Measurements from ENCODE around the gene R3HDM2.
"Not testable (repeated sequence)": the region's sequence is repeated elsewhere in the genome, so short reads cannot be mapped to it uniquely, and the experiment has no call there.

The R3HDM2 gene

GRCh38 chr12:57329219-57329618 is 101.6 kb downstream of the R3HDM2 start:
- no peak for DNase-seq (ENCODE audit: low read depth in 2 of 2)

GRCh38 chr12:57325395-57325794 is 105.4 kb downstream of the R3HDM2 start:
- DNase-seq (ENCODE audit: low read depth in 2 of 2): no peak

- no peak for DNase-seq (ENCODE audit: low read depth in 2 of 2)
Observed at GRCh38 chr12:57323416-57323815, 107.4 kb downstream of the R3HDM2 start.

GRCh38 chr12:57320639-57321038 is 110.2 kb downstream of the R3HDM2 start:
- DNase-seq (ENCODE audit: low read depth in 2 of 2): no peak

GRCh38 chr12:57319678-57320469 is 111.0 kb downstream of the R3HDM2 start:
- DNase-seq (ENCODE audit: low read depth in 2 of 2): no peak

GRCh38 chr12:57315681-57316080 is 115.2 kb downstream of the R3HDM2 start:
- DNase-seq (ENCODE audit: low read depth in 2 of 2): no peak

GRCh38 chr12:57312287-57312686 is 118.6 kb downstream of the R3HDM2 start:
- DNase-seq (ENCODE audit: low read depth in 2 of 2): not testable (repeated sequence)

GRCh38 chr12:57309420-57309819 is 121.4 kb downstream of the R3HDM2 start:
- no peak for DNase-seq (ENCODE audit: low read depth in 2 of 2)

- no peak for DNase-seq (ENCODE audit: low read depth in 2 of 2)
Observed at GRCh38 chr12:57300961-57301584, 129.8 kb downstream of the R3HDM2 start.

GRCh38 chr12:57299514-57300016 is 131.3 kb downstream of the R3HDM2 start:
- DNase-seq (ENCODE audit: low read depth in 2 of 2): no peak

- DNase-seq (ENCODE audit: low read depth in 2 of 2): no peak
Observed at GRCh38 chr12:57296291-57296690, 134.6 kb downstream of the R3HDM2 start.

GRCh38 chr12:57282073-57282472 is 148.8 kb downstream of the R3HDM2 start:
- DNase-seq (ENCODE audit: low read depth in 2 of 2): not testable (repeated sequence)

GRCh38 chr12:57280211-57281062 is 150.4 kb downstream of the R3HDM2 start:
- peak; percentile 46 to 68 for DNase-seq (ENCODE audit: low read depth in 2 of 2)

- DNase-seq (ENCODE audit: low read depth in 2 of 2): no peak
Observed at GRCh38 chr12:57278465-57279381, 152.1 kb downstream of the R3HDM2 start.

- no peak for DNase-seq (ENCODE audit: low read depth in 2 of 2)
Observed at GRCh38 chr12:57276935-57277563, 153.8 kb downstream of the R3HDM2 start.

- DNase-seq (ENCODE audit: low read depth in 2 of 2): not testable (repeated sequence)
Observed at GRCh38 chr12:57276233-57276632, 154.6 kb downstream of the R3HDM2 start.

- DNase-seq (ENCODE audit: low read depth in 2 of 2): no peak
Observed at GRCh38 chr12:57273516-57273915, 157.3 kb downstream of the R3HDM2 start.

- no peak for DNase-seq (ENCODE audit: low read depth in 2 of 2)
Observed at GRCh38 chr12:57272337-57273151, 158.3 kb downstream of the R3HDM2 start.

GRCh38 chr12:57270966-57271470 is 159.8 kb downstream of the R3HDM2 start:
- no peak for DNase-seq (ENCODE audit: low read depth in 2 of 2)

GRCh38 chr12:57268264-57268663 is 162.6 kb downstream of the R3HDM2 start:
- DNase-seq (ENCODE audit: low read depth in 2 of 2): no peak

All from stimulated activated CD8-positive, alpha-beta memory T cell treated with anti-CD3 and anti-CD28 coated beads, Interleukin-15, amount 100 ng/mL, for 4 hours (primary cell).